ENCODE data around the gene CATSPER3.

Gene CATSPER3

DNA sequence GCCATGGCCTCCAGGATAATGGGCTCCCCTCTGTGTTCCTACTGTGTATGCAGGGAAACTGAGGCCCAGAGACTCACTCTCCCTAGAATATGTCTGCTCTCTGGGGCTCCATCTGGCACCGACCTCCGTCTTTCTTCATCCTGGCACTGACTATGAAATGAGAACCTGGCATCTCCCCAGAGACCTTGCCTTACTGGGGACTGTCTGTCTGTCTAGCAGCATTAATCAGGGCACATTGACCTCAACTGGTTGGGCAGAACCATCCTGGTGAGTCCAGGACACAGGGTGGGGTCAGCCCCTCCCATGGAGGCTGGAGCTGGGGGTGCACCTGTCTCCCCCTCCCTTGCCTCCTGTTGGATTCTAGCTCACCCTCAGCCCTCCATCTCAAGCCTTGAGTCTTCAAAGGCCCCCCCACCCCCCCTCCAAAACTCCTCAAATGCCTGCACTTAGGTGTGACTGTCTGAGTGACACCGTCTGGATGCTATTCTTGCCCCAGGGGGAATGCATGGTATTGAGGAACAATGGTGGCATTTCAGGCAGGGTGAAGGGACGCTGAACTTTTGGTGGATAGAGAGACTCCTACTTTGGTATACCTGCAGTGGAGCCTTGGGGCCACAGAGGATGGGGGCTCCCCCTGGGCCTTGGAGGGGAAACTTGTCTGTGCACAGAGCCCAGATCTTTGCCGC, 79.1 kb downstream of the CATSPER3 start:
- DNase-seq, result no peak

GRCh38 chr5:135047347-135047695, 79.6 kb downstream of the CATSPER3 start:
- DNase-seq, result no peak

DNA sequence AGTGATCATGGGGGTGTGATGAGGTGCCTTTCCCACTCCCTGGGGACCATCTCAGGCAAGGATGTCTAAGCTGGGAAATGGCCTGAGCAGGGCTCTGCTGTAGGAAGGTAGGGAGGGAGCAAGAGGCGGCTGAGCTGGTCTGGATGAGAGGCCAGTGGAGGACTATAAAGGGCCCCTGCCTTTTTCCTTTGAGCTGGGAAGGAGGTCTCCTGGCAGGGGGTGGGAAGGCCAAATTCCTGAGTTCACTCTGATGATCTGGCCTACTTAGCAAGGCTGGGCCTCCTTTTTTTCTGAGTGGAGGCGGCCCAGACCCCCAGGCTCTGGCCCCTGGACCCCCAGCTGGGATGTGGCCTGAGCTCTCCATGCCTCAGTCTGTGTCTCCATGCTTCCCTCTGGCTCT, 80.6 kb downstream of the CATSPER3 start:
- DNase-seq, result no peak

DNA sequence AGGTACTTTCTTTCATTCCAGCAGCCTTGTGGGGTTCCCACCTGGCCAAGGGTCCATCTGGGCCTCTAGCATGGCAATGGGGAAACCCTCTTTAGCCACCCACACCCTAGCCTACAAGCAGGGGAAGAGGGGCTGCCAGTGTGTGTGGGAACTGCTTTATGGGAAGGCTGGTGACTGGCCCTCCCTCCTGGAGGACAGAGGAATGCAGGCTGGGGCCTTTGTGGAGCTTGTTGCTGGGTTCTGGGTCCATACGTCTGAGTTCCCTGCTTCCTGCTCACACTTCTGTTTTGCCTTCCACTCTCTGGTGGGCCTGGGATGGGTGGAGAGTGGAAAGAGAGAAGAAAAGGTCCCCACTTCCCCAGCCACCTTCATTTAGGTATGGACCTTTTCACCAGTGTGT, 81.2 kb downstream of the CATSPER3 start:
- no peak for DNase-seq

DNA sequence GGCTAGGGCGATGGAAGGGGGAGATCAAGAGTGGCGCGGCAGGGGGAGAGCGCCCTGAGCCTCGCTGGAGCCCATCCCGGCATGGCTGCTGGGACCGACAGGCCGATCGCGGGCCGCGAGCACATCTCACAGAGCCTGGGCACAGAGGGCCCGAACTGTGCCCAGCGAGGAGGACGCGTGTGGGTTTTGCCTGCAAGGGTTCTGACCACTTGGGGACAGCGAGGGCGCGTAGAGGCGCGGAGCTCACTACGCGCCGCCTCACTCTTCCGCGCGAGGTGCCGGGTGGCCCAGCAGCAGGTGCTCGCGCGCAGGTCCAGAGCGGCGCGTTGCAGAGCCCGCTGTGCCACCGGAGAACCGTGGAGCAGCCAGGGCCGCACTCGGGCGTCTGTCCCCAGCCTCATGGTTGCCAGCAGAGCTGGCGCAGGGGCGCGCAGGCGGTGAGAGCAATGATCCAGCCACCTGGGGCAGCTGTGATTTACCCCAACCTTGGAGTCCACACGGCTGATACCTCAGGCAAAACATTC, 82.6 kb downstream of the CATSPER3 start:
- no peak for DNase-seq

- no peak for DNase-seq
Observed at GRCh38 chr5:135051399-135051798, 83.7 kb downstream of the CATSPER3 start.

DNA sequence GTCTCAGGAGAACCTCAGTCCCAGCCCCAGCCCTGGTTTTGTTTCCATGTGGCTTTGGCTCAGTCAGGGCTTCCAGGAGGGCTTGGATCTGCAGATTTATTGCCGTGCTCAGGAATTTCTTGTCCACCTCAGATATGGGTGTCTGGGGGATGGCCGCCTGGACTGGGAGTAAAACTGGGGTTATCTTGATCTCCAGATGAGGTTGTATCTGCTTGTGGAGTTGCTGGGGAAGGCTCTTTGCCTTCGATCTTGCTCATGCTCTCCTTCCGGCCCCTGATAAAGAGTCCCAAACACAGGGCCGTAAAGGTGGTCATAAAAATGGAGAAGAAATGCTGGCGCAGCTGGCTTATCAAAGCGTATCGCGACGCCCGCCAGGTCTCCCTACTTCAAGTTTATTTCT, 84.2 kb downstream of the CATSPER3 start:
- no peak for DNase-seq

GRCh38 chr5:135052511-135053145, 84.9 kb downstream of the CATSPER3 start:
- DNase-seq, result no peak

DNA sequence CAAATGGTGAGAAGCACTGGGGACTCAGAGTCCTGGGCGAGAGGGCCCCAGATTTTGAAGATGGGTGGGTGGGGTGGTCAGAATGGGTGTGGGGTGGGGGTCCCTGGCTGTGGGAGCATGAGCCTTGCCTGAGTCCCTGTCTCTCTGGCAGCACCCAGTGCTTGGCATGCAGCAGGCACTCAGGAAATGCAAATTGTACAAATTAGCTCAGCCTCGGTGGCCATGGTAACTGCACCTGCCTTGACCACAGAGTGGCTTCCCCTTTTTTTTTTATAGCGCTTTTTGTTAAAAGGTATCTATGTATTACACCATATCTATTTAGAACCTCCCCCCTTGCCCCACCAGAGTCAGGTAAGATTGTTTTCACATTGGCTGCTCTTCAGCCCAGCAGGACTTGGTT, 85.6 kb downstream of the CATSPER3 start:
- DNase-seq, result no peak

GRCh38 chr5:135053989-135054388, 86.3 kb downstream of the CATSPER3 start:
- DNase-seq, result no peak

DNA sequence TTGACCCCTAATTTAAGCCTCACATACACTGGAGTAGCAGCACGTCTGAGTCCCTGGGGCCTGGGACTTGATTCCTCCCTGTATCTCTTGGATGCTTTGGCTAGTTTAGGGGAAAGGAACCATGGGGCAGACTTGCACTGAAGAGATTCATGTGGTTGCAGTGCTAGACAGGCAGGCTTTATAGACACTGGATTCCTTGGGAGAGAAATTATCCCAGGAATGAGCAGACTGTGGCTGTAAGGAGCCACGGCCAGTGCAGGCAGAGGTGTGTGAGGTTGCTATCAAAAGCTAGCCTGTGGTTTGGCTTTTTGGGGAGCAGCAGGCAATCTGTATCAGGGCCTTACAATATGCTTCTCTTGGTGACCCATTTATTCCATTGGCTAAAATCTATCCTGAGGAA, 86.8 kb downstream of the CATSPER3 start:
- no peak for DNase-seq

- no peak for DNase-seq
Observed at GRCh38 chr5:135055396-135055795, 87.7 kb downstream of the CATSPER3 start.

- no peak for DNase-seq
Observed at GRCh38 chr5:135056316-135057030, 88.8 kb downstream of the CATSPER3 start.

DNA sequence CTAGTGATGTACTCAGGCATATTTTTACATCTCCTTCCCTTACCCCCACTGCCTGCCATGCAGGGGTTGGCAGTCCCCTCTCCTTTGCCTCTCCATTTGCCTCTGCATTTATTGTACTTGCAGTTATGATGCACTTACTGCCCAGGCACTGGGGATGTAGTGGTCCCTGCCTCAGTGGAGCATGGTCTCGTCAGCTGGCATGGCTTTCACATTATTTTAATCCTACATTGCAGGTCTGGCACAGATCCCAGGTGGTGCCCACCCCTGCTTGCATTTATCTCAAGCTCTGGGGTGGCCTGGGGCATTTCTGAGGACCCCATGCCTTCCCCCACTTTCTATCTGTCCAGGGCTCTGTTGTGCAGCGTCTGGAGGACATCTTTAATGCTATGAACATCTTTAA, 89.5 kb downstream of the CATSPER3 start:
- no peak for DNase-seq

DNA sequence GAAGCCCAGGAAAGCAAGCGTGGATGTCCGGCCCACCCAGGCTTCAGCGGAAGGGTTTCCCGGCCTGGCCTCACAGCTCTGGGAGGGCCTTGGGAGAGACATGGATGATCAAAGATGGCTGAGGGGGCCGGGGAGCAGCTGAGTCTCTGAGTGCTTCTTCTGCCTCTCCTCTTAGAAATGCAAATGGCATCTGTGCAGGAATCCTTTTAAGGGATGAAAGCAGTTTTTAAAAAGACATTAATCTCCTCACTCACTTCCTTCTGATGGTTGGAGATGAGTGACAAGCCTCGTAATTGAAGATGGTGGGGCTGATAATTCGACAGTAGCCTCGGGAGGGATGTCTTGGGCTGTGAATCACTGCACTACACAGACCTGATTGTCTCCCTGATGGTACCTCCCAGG, 90.6 kb downstream of the CATSPER3 start:
- DNase-seq, result no peak

DNA sequence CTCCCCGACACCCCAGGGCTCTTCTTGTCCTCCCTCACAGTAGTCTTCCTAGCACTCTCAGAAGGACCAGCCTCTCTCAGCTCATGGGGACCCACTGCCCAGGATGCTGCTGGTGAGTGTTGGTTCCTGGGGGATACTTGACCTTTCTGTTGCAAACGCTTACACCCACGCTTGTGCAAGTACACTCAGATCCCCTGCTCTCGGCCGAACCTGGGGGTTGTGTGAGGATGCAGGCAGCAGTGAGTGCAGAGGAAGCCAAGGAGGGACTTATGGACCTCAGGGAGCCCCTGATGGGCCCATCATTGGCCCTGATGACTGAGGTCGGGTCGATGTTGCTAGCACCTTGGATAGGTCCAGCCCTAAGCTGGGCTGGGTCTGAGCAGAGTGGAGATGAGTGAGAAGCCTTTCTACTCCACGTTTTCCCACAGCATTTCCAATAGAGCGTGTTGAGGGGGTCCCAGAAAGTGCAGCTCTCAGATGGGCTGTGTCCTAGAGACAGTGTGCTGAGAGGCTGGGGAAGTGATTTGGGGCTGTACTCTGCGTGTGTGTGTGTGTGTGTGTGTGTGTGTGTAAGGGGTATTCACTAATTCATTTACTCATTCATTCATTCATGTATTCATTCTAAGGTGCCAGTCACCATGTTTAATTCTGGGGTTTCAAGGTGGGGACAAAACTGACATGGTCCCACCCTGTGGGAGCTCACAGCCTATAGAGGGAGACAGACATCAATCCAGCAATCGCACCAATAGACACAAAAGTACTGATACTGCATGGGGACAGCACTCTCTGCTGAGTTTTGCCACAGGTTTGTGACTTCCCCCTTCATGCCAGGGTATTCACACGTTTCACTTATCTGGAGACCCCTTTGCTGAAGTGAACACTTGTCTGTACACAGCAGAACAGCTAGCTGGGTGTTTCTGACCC, 91.6 kb downstream of the CATSPER3 start:
- DNase-seq, result no peak

GRCh38 chr5:135060021-135060420, 92.3 kb downstream of the CATSPER3 start:
- no peak for DNase-seq

DNA sequence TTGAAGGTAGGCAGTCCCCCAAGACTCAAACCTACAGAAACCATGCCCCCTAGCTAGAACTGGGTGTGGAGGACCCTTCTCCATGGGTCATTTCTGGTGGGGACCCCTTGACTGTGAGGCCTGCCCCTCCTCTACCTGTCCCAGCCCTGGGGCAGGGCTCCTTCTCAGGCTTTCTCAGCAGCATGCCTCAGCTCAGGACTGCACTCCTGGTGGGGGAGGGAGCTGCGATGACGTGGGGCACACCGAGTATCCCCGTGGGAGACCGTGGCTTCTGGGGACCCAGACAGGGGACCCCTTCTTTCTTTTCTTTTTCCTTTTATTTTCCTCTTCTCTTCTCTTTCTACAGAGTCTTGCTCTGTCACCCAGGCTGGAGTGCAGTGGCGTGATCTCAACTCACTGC, 93.3 kb downstream of the CATSPER3 start:
- DNase-seq, result no peak

Measured in amniotic stem cell (primary cell).